A673 (cell line): ENCODE measurements around the gene NSUN3.

ENCODE experiments used
- EZH2 ChIP-seq: fragments of 200-600 bp; sonication (generic); IDR thresholded peaks from 2 replicates; pipeline ENCODE4 v1.6.1; 2017; ENCODE audit warnings: borderline replicate concordance, low read depth, mild to moderate bottlenecking, mixed read lengths, antibody characterized with exemption, low read length; ENCODE audit not compliant: poor library complexity, severe bottlenecking
- TF ChIP-seq, protein P1 (sequence below): fragments of 300-800, 200-600 bp; sonication (generic); conservative IDR thresholded peaks from 2 replicates; pipeline ENCODE4 v1.5.1; 2017; ENCODE audit warnings: low read depth, mild to moderate bottlenecking, antibody characterized with exemption, low read length, moderate library complexity, mixed read lengths

DNA sequence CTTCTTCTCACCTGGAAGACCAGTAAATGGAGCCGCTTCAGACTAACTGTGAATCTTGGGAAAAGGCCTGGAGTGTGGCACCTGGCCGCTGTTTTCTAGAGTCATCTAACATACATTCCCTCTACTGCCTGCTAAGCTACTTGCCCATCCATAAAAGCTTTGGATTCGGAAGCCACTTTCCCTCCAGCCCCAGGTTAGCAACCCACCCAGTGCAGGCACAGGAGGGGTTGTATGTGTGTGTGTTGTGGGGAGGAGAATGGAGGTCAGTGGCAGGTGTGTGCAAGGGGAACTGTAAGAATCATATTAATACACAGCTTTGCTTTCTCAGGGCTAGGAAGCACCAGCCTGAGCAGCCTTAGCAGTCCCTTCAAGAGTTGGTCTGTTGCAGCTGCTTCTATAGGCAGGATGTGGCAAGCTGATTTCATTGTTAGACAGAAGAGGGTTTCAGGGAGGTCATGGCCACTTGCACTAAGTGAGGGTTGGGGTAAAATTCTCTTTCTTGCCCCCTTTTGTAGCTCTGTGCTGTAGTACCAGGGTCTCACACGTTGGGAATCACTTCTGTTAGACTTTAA, 8.9 kb downstream of the NSUN3 start:
- TF ChIP-seq, protein P1, sequence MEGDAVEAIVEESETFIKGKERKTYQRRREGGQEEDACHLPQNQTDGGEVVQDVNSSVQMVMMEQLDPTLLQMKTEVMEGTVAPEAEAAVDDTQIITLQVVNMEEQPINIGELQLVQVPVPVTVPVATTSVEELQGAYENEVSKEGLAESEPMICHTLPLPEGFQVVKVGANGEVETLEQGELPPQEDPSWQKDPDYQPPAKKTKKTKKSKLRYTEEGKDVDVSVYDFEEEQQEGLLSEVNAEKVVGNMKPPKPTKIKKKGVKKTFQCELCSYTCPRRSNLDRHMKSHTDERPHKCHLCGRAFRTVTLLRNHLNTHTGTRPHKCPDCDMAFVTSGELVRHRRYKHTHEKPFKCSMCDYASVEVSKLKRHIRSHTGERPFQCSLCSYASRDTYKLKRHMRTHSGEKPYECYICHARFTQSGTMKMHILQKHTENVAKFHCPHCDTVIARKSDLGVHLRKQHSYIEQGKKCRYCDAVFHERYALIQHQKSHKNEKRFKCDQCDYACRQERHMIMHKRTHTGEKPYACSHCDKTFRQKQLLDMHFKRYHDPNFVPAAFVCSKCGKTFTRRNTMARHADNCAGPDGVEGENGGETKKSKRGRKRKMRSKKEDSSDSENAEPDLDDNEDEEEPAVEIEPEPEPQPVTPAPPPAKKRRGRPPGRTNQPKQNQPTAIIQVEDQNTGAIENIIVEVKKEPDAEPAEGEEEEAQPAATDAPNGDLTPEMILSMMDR, result no peak
- no peak for TF ChIP-seq EZH2
